DOHH2 (cell line): ENCODE measurements around the gene BRD3OS.

Experiments used
- H3F3A ChIP-seq: fragments of 200-600 bp; sonication (generic), shearing (Covaris generic); 2 replicates; pipeline ENCODE4 v1.6.0; 2016; ENCODE audit warnings: antibody characterized with exemption, mild to moderate bottlenecking; ENCODE audit not compliant: control insufficient read depth, insufficient read depth
- H3K27ac ChIP-seq: fragments of 200-600 bp; sonication (generic); 2 replicates; pipeline ENCODE4 v1.5.1; 2014; ENCODE audit warnings: low read depth, mild to moderate bottlenecking, low read length, moderate library complexity
- H3K27me3 ChIP-seq: fragments of 200-600 bp; sonication (generic); 2 replicates; pipeline ENCODE4 v1.6.1; 2014; ENCODE audit warnings: mild to moderate bottlenecking, low read length, mixed read lengths; ENCODE audit not compliant: control insufficient read depth
- H3K36me3 ChIP-seq: fragments of 200-600 bp; sonication (generic); 2 replicates; pipeline ENCODE4 v1.6.1; 2014; ENCODE audit warnings: mild to moderate bottlenecking, low read length, moderate library complexity, mixed read lengths; ENCODE audit not compliant: control insufficient read depth
- H3K4me1 ChIP-seq: fragments of 200-600 bp; sonication (generic); 2 replicates; pipeline ENCODE4 v1.6.1; 2014; ENCODE audit warnings: mild to moderate bottlenecking, low read length, mixed read lengths; ENCODE audit not compliant: control insufficient read depth
- H3K4me2 ChIP-seq: fragments of 200-600 bp; sonication (generic); 2 replicates; pipeline ENCODE4 v1.6.0; 2014; ENCODE audit warnings: mild to moderate bottlenecking, low read length, moderate library complexity
- H3K4me3 ChIP-seq: fragments of 200-600 bp; sonication (generic); 2 replicates; pipeline ENCODE4 v1.5.1; 2014; ENCODE audit warnings: mild to moderate bottlenecking, low read length, mixed read lengths
- H3K79me2 ChIP-seq: fragments of 200-600 bp; sonication (generic); 2 replicates; pipeline ENCODE4 v1.6.1; 2014; ENCODE audit warnings: mild to moderate bottlenecking, low read length, mixed read lengths; ENCODE audit not compliant: control insufficient read depth
- H3K9me2 ChIP-seq: fragments of 200-600 bp; sonication (generic); replicated peaks from 2 replicates; pipeline ENCODE4 v1.6.1; 2014; ENCODE audit warnings: mild to moderate bottlenecking, low read length, mixed read lengths; ENCODE audit not compliant: control insufficient read depth
- H3K9me3 ChIP-seq: fragments of 200-600 bp; sonication (generic); 2 replicates; pipeline ENCODE4 v1.6.1; 2014; ENCODE audit warnings: antibody characterized with exemption, low read length, mixed read lengths; ENCODE audit not compliant: control insufficient read depth, insufficient read depth
- H4K20me1 ChIP-seq: fragments of 200-600 bp; sonication (generic); 2 replicates; pipeline ENCODE4 v1.6.0; 2014; ENCODE audit warnings: low read depth, mild to moderate bottlenecking, antibody characterized with exemption, low read length, moderate library complexity; ENCODE audit not compliant: control insufficient read depth, insufficient read depth
- EZH2phosphoT487 ChIP-seq: fragments of 200-600 bp; sonication (generic); IDR thresholded peaks from 2 replicates; pipeline ENCODE4 v1.6.1; 2017; ENCODE audit warnings: borderline replicate concordance, mild to moderate bottlenecking, antibody characterized with exemption, low read length, moderate library complexity, mixed read lengths
- TF ChIP-seq, protein P1 (sequence below): fragments of 200-600 bp; sonication (generic); IDR thresholded peaks from one replicate; pipeline ENCODE4 v1.5.1; 2014; ENCODE audit warnings: antibody characterized with exemption, mild to moderate bottlenecking, low read depth, low read length; ENCODE audit not compliant: poor library complexity, severe bottlenecking

BRD3OS gene

DNA sequence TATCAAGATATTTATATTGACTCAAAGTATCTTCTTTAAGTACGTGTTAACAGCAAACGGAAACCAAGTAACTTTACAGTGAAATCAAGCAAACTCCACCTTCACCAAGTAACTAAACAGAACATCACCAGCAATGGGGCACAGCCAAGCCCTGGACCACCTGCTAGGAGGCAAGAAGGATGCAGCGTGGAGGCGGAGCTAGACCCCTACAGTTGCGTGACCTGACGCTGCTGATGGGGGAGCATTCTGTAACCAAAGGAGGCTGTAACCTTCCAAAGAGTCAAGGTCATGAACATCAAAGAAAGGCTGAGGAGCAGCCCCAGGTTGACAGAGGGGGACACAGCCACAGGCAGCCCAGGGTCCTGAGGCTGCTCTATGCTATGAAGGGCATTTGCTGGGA is 39.2 kb upstream of the BRD3OS start:
- H3K79me2 ChIP-seq = peaks cover 96% of the 10 kb centered on the region
- H3K27ac ChIP-seq = no peak overlapping the region
- H3K4me2 ChIP-seq = no peak overlapping the region

DNA sequence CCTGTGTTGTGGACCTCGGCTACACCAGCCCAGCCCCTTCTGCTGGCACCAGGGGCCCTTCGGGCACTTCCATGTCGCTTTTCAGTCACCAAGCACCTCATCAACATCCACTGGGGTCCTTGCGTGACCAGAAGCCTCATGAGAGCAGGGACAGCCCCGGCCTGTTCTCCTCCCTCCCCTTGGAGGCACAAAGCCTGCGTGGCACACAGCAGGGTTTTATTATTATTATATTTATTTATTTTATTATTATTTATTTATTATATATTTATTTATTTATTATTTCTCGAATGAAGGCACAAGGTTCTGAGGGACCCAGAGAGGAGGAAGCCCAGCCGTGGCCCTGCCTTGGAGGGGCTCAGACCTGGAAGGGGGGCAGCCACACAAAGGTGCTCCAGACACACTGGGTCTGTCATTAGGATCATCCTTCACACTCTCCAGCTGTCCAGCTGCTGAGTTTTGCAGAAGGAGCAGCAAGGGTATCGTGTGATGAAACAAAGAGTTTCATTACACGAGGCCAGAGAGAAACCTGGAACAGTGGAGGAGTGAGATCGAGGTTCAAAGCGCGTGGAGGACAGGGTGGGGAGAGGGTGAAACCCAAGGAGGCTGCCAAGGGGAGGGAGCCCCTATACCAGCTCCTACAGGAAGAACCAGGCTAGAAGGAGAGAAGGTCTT is 38.4 kb upstream of the BRD3OS start:
- no peaks in the 10 kb centered on the region for H3F3A ChIP-seq
- no peaks in the 10 kb centered on the region for H3K9me3 ChIP-seq
- H4K20me1 ChIP-seq = peaks cover 12% of the 10 kb centered on the region
- peaks cover 96% of the 10 kb centered on the region for H3K79me2 ChIP-seq
- no peak overlapping the region for H3K4me3 ChIP-seq
- TF ChIP-seq EZH2phosphoT487 = no peak
- TF ChIP-seq, protein P1, sequence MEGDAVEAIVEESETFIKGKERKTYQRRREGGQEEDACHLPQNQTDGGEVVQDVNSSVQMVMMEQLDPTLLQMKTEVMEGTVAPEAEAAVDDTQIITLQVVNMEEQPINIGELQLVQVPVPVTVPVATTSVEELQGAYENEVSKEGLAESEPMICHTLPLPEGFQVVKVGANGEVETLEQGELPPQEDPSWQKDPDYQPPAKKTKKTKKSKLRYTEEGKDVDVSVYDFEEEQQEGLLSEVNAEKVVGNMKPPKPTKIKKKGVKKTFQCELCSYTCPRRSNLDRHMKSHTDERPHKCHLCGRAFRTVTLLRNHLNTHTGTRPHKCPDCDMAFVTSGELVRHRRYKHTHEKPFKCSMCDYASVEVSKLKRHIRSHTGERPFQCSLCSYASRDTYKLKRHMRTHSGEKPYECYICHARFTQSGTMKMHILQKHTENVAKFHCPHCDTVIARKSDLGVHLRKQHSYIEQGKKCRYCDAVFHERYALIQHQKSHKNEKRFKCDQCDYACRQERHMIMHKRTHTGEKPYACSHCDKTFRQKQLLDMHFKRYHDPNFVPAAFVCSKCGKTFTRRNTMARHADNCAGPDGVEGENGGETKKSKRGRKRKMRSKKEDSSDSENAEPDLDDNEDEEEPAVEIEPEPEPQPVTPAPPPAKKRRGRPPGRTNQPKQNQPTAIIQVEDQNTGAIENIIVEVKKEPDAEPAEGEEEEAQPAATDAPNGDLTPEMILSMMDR = no peak
- no peaks in the 10 kb centered on the region for H3K27me3 ChIP-seq
- H3K9me2 ChIP-seq = no peaks in the 10 kb centered on the region
- H3K4me1 ChIP-seq = peaks cover 33% of the 10 kb centered on the region
- no peak overlapping the region for H3K4me2 ChIP-seq
- H3K27ac ChIP-seq = no peak overlapping the region
- H3K36me3 ChIP-seq = no peaks in the 10 kb centered on the region

More for the DNA sequence above, 39.2 kb upstream of the BRD3OS start:
- Histone ChIP-seq H3K4me3 (no peak overlapping the region), H3K4me1 (peaks cover 40% of the 10 kb centered on the region), H3K27me3 (no peaks in the 10 kb centered on the region), H3K9me2 (no peaks in the 10 kb centered on the region), H3F3A (no peaks in the 10 kb centered on the region), H3K36me3 (no peaks in the 10 kb centered on the region), H4K20me1 (peaks cover 12% of the 10 kb centered on the region), H3K9me3 (no peaks in the 10 kb centered on the region)
- TF ChIP-seq, protein P1 = no peak
- no peak for TF ChIP-seq EZH2phosphoT487

DNA sequence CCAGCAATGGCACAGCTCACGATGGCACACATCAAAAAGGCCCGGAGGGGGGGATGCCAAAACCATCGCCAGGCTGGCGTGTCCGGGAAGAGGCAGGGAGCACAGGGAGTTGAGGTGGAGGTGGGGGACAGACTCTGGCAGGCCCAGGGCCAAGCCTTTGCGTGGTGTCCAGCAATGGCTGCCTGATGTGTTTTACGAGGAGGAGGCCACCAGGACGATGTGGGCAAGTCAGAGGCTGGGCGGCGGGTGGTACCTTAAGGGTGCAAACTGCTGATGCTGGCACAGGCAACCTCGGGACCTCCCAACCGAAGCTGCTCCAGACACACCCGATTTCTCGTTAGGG is 37.9 kb upstream of the BRD3OS start:
- Histone ChIP-seq H3K9me2 (no peaks in the 10 kb centered on the region), H3K4me1 (peaks cover 28% of the 10 kb centered on the region), H3K36me3 (no peaks in the 10 kb centered on the region), H3K9me3 (no peaks in the 10 kb centered on the region), H3K27me3 (no peaks in the 10 kb centered on the region), H3K79me2 (peaks cover 96% of the 10 kb centered on the region), H3F3A (no peaks in the 10 kb centered on the region), H3K4me2 (no peak overlapping the region), H3K4me3 (no peak overlapping the region), H3K27ac (no peak overlapping the region), H4K20me1 (peaks cover 11% of the 10 kb centered on the region)
- no peak for TF ChIP-seq EZH2phosphoT487
- TF ChIP-seq, protein P1 = no peak
